ENCODE data around the gene TRPM6.

TRPM6 gene

DNA sequence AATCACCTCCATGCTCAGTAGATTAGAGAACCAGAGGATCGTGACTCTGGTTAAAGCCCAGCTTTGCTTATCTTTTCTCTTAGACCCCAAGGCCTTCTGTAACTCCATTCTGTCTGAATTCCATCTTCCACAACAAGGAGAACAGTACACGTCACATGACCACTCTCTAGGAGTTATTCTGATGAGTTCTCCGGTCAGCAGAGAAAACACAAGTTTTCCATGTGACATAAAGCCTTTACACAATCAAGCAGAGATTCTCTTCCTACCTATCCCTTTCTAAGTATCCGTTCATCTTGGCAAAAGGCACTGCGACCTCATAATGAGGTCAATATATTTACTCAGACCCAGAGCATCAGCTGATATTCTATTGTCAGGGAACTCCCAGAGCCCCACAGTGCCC, 112.3 kb downstream of the TRPM6 start:
- DNase-seq (ENCODE audit: insufficient read length, low spot score) (no peak), FAIRE-seq (no peak)

DNA sequence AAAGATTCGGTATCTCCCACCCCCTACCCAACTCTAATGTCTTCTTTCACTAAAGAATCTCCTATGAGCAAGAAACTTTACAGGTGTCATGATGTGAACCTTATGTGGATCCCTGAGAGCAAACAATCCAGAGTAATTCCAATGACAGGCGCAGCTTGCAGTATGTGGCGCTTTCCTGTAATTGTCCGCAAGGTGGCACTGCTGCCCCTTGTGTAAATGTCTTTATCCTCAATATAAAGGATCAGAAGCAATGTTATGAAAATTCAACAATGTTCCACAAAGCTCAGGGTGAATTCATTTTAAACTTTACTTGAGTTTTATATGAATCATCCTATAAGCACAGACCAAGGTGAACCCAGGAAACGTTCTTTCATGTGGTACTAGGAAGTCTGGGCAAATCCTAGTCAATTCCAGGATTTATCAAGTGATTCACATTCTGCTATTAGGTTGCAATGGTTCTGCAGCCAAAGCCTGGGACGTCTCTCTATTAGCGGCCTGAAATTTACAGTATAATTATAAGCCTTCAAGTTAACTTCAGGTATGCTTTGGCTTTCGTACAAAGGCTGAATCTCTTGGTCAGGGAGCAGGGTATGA, 113.7 kb downstream of the TRPM6 start:
- FAIRE-seq (no peak), DNase-seq (ENCODE audit: insufficient read length, low spot score) (peak; percentile 53)

DNA sequence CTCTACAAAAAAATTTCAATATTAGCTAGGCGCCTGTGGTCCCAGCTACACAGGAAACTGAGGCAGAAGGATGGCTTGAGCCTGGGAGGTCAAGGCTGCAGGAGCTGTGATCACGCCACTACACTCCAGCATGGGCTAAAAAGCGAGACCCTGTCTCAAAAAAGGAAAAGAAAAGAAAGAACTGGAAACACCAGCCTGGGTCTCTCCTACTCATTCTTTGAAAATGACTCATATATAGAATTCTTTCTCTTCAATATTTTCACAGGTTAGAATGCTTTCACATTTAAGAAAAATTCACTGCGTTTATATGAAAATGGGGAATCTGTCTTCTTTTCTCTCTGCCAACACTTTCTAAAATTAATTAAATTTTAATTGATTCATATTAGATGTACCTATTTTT, 115.6 kb downstream of the TRPM6 start:
- FAIRE-seq (no peak), DNase-seq (ENCODE audit: insufficient read length, low spot score) (no peak)

DNA sequence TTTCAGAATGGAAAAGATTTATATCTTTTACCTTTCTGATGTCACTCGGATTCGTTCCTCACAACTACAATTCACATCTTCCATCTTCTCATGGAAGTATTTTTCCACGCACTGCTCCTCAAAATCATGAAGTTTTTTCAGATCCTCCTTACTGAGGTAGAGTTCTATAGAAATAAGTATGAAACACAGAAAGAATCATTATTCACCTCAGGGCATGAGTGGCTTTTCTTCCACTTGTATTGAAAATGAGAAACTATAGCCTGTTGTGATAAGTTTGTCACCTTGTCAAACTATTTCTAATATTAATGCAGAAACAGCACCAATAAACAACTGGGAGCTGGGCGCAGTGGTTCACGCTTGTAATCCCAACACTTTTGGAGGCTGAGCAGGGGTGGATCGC, 116.0 kb downstream of the TRPM6 start:
- FAIRE-seq, result no peak
- DNase-seq (ENCODE audit: insufficient read length, low spot score), result no peak

DNA sequence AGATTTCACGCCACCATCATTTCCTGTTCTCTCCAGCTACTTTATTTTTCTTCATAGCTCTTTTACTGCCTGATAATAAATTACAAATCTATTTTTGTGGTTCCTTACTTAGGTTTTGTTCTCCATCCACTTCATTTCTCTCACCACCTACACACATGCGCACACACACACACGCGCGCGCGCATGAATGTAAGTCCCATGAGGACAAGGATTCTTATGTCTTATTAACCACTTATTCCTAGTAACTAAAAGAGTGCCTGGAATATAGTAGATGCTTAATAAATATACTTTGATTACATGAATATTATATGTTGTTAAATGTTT, 116.5 kb downstream of the TRPM6 start:
- DNase-seq (ENCODE audit: insufficient read length, low spot score), result no peak
- no peak for FAIRE-seq

DNA sequence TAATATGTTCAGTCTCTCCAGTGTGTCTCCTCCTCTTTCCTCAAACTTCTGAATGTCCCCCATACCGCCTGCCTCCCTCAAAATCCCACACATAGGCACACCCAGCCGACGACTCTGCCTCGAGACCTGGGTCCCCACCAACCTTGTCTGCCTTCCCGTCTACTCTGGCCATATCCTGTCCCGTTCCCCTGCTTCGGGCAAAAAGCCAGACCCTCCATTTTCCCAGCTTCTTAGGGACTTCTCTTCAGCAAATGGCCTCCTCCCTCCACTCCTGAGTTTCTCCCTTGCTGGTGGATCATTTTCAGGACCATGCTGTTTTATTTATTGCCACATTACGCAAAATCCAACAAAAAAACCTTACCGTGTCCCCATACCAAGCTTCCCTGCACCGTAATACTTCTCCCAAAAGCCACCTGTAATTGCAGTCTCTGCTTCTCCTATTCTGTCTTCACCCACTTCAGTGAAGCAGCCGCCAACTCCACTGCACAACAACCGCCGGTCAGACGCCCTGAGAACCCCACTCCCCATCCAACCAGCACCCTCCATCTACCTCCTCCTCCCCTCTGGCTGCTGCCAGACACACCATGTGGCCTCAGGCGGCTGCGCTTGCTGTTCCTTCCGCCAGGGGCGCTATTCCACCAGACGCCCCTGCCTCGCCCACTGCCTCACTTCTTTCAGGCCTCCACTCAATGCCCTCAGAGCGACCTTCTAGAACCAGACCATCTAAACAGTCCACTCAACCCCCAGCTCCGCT, 117.0 kb downstream of the TRPM6 start:
- DNase-seq (ENCODE audit: insufficient read length, low spot score), result no peak
- no peak for FAIRE-seq

DNA sequence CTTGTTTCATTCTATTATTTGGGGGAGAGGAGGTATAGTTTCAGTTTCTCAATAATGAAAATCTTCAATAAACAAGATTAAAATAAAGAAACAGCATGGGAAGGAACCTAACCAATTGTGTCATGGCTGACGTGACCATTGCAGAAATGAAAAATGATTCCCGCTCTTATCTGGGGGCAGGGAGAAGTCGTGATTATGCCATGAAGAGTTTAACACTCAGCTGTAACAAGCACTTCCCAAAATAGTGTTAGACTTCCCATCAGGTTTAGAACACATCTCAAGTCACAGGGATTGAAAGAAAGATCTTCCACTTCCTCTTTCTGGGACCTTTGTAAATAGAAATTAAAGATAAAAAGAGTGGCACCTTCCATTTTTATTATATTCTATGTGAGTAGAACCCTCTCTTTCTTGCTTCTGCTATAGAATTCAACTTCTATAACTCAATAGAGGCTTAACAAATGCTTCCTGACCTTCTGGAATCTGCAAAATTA, 122.2 kb downstream of the TRPM6 start:
- no peak for FAIRE-seq

DNA sequence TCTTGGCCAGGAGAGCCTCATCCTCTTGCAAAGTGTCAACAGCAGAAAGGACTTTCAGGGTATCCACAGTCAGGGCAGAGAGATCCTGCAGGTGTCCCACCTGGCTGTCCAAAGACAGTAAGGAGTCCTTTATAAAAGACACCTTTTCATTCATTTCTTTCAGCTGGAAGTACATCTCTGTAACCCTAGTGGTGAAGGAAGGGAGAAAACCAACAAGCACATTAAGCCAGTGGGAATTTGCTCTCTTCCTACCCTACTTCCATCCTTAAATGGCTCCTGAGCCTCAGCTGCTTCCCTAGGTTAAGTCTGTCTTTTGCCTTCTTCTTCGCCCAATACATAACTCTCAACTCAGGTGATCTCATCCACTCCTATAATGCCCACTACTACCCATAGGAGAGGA, 124.8 kb downstream of the TRPM6 start:
- FAIRE-seq (no peak), DNase-seq (ENCODE audit: insufficient read length, low spot score) (no peak)

More for the DNA sequence above, 122.2 kb downstream of the TRPM6 start:
- no peak for DNase-seq (ENCODE audit: insufficient read length, low spot score)

DNA sequence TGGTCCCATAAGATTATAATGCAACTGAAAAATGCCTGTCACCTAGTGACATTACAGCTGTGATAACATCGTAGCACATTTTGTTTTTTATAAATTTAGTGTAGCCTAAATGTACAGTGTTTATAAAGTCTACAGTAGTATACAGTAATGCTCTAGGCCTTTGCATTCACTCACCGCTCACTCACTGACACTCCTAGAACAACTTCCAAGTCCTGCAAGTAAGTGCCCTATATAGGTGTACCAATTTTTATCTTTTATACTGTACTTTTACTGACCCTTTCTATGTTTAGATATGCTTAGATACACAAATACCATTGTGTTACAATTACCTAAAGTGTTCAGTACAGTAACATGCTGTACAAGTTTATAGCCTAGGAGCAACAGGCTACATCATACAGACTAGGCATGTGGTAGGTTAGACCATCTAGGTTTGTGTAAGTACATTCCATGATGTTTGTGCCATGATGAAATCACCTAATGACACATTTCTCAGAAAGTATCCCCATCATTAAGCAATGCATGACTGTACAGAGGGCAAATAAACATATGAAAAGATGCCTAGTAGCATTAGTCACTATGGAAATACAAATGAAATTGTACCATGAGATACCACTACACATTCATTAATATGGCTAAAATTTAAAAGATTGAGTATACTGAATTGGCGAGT, 127.6 kb downstream of the TRPM6 start:
- FAIRE-seq, result no peak
- no peak for DNase-seq (ENCODE audit: insufficient read length, low spot score)

DNA sequence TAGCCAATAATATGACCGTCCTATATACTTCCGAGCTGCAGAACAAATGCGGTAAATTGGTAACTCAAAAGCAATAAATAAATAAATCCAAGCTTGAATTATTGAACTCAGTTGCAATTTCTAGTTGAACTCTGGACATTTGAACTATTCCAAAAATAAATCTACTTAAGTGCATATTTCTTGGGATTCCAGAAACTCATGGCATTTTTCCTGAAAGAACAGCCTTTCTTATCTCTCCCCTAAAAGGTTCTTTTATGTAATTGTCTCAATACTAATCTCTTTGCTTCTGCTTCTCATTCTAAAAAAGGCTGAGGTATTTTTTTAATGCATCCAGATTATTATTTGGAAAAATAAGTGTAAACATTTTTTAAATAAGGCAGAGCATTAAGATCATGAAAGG, 131.7 kb downstream of the TRPM6 start:
- FAIRE-seq (no peak), DNase-seq (ENCODE audit: insufficient read length, low spot score) (no peak)

DNA sequence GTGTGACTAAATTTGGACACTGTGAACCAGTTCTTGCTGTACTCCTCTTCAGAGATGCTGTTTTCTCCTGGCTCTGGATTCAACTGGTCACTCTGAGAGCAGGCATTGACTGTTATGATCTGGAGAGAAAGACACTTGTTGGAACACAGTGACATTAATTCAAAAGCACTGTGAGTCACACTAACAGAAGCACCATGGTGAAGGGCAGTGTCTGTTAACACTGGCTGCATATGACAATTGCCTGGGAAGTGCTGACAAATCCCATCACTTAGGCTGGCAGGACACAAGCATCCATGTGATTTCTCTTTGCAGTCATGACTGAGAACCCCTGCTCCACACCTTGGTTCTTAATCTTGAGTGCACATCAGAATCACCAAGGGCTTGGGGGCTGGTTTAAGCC, 132.4 kb downstream of the TRPM6 start:
- DNase-seq (ENCODE audit: insufficient read length, low spot score), result no peak
- FAIRE-seq, result no peak

DNA sequence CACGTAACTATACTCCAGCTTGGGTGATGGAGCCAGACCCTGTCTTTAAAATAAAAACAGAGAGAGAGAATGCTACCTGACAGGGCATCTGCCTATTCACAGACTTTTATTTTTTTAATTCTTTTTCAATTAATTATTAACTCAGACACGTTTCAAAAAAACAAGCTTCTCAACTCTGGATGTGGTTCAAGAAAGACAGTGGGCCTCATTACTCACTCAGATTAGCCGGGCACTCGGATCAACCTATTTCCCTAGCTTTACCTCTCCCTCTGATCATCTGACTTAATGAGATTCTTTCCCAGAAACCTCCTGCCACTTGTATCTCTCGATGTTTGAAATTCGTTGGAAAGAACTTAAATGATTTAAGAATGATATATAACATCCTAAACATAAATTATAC, 134.1 kb downstream of the TRPM6 start:
- DNase-seq (ENCODE audit: insufficient read length, low spot score) (no peak), FAIRE-seq (no peak)

DNA sequence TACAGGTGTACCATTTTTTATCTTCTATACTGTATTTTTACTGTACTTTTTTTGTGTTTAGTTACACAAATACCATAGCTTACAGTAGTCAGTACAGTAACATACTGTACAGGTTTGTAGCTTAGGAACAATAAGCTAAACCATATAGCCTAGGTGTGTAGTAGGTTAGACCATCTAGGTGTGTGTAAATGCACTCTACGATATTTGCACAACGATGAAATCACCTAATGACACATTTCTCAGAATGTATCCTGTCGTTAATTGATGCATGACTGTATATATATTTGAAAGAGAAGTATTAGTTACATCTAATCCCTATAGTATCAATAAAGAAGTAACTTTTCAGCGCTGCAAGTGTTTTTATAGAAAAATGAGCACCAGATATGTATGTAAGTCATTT, 138.8 kb downstream of the TRPM6 start:
- FAIRE-seq (no peak), DNase-seq (ENCODE audit: insufficient read length, low spot score) (no peak)

DNA sequence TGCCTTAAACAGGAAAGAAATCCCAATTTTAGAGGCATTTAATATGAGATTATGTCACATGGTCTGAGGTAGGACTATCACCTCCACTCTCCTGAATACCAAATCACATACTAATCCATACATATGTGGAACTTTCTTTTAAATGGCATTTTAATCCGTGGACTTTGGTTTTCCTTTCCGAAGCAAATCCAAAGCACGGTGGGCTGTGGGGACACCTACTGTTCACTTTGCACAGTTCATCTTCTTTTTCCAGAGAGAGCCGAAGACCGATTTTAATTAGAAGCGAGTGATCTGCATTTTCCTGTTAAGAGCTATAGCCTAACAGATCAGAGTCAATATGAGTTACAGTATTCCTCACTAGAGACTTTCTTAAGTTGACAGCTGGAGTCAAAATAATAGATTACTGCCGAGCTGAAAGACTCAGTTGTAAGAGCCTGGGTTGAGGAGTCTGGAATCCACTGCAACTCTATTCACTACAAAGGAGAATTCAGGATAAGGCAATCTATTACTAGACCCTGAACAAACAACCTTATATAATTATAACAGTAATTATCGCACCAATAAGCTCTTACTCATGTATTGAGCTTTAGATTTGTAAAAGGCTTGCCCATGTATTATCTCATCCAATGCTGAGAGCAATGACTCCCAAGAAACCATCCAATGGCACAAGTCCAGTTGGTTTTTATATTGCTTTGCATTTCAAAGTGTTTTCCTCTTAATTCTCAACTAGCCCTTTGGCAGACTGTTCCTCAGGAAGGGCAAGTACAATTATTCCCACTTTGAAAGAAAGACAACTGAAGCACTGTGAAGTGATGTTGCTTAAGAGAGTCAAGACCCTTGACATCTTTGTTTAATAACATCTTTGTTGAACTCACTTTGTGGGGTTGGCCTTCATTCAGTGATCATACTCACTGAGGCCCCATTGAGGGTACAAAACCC, 144.7 kb downstream of the TRPM6 start:
- DNase-seq (ENCODE audit: insufficient read length, low spot score), result no peak
- FAIRE-seq, result no peak

DNA sequence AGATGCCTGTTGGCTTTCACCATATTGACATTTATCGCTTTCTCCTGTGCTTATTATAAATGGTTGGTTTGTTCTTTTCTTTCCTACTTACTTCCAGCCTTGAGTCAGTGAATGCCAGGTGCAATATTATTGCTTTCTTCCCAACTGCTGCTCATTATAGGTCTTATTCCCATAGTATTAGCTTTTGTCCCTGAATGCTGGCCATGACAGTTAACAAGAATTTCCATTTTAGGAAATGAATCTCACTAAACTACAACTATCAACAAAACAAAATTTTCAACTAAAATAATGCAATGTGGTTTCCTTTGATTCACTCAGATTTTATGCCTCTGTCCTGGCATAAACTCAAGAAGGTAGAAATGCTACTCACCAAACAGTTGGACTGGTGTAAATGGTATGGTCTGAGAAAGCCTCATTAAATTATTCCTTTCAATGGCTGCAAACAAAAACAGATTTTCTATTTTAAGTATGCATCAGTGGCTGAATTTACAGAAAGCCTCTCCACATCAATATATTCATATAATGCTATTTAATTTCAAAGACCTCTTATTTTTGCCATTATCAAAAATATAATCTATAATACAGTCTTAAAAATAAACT, 145.4 kb downstream of the TRPM6 start:
- FAIRE-seq (no peak), DNase-seq (ENCODE audit: insufficient read length, low spot score) (no peak)

DNA sequence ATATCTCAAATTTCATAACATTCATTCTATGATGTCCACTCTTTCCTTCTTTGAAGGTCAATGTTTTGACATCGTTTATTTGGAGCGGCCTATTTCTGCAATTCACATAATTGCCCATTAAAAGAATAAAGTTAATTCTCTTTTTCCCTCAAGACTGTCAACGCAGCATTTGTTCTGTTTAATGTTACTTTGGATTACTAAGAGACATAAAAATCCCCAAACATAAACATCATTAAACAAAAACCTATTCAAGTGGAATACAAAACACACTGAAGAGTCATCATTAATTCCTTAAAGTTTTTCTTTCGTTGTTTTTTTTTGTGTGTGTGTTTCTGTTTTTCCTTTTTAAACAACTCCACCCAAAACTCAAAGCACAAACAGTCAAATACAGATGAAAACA, 151.1 kb downstream of the TRPM6 start:
- FAIRE-seq (no peak), DNase-seq (ENCODE audit: insufficient read length, low spot score) (no peak)

DNA sequence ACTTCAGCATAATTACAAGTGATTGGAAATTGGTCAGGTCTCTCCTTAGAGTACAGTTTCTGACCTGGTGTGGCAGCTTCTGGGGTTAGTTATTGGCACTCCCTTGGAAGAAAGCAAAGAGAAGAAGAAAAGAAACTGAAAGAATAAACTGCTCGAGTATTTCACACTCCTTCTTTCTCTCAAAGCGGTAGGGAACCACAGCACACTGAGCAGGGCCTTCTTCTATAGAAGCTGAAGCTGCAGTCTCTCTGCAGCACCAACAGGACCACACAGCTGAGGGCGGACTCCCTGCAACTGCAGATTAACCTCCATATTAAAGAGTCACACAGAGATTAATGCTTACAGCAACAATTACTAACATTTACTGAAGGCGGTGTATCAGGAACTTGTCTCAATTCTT, 152.0 kb downstream of the TRPM6 start:
- DNase-seq (ENCODE audit: insufficient read length, low spot score) (no peak), FAIRE-seq (no peak)

DNA sequence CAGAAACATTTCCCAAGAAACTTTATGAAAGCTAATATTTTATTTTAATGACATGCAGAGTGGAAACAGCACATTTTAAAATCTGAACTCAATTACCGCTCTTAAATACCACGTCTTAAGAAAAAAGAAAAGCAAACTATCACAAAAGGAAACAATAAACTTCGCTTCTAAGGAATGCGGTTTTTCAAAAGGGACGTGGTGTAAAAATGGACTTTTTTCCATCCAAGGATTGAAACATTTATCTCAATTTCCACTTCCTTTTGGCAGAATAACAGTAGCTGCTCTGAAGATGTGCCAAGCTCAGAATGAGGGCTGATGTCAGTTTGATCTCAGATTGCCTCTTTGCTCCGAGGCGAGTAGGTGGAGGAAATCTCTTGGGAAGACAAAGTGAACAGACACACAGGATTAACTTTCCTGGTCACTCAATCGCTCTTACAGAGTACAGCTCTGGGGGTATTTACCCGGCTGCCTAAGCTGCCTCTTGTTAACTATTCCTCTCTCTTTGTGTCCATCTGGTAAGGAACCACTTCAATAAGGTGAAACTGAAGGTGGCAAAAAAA, 158.5 kb downstream of the TRPM6 start:
- DNase-seq (ENCODE audit: insufficient read length, low spot score) (no peak), FAIRE-seq (no peak)

DNA sequence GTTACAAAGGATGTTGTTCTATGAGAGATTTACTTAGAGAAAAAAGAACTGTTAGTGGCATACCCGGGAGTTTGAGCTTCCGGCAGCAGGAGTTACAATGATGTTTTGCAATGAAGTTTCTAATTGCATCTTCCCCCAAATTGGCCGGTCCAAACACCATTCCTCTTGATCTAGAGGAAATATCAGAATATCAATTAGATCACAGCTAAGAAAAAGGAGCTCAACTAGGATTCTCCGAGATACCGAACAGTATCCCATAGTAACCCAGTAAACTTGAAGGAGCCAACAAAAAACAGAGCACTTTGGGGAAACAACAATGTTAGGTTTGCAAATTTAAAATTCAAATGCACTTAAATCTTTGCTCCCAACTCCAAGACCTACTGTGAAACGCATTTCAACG, 159.5 kb downstream of the TRPM6 start:
- no peak for FAIRE-seq
- DNase-seq (ENCODE audit: insufficient read length, low spot score), result no peak

DNA sequence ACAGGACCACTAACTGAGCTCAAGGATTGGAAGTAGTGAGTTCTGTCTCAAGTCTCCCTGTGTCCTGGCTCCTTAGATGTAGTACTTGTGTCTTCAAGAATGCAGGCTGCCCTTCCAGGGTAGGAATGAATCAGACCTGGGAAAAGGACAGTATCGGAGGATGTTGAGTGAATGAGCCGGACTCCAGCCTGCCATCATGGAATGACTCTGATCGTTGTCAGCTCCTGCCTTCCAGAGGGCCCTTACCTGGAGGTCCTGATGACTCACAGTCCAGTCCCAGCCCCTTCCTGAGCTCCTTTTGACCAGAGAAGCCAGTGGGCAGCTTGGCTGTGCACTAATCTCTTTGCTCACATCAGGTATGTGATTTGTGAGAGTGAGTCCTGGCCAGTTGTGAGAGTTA, 161.1 kb downstream of the TRPM6 start:
- DNase-seq (ENCODE audit: insufficient read length, low spot score) (no peak), FAIRE-seq (no peak)
